Measurements from ENCODE around the gene NKAIN2.

The NKAIN2 gene

GRCh38 chr6:124795643-124796463, 992.2 kb downstream of the NKAIN2 start:
- Histone ChIP-seq H3K4me1 (no peaks in the 10 kb centered on the region), H3K27ac (no peak overlapping the region), H3K9me3 (no peaks in the 10 kb centered on the region), H3K27me3 (no peaks in the 10 kb centered on the region), H3K36me3 (no peaks in the 10 kb centered on the region), H3K4me3 (no peak overlapping the region)
- intact Hi-C loops (cut with DNase I; ENCODE audit: low total_unique reads): no loop called here
- no peak for DNase-seq
- TF ChIP-seq, protein P1, sequence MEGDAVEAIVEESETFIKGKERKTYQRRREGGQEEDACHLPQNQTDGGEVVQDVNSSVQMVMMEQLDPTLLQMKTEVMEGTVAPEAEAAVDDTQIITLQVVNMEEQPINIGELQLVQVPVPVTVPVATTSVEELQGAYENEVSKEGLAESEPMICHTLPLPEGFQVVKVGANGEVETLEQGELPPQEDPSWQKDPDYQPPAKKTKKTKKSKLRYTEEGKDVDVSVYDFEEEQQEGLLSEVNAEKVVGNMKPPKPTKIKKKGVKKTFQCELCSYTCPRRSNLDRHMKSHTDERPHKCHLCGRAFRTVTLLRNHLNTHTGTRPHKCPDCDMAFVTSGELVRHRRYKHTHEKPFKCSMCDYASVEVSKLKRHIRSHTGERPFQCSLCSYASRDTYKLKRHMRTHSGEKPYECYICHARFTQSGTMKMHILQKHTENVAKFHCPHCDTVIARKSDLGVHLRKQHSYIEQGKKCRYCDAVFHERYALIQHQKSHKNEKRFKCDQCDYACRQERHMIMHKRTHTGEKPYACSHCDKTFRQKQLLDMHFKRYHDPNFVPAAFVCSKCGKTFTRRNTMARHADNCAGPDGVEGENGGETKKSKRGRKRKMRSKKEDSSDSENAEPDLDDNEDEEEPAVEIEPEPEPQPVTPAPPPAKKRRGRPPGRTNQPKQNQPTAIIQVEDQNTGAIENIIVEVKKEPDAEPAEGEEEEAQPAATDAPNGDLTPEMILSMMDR (IDR thresholded peaks at IDR 0.05): peak; percentile 26 to 28

GRCh38 chr6:124796464-124796970, 992.9 kb downstream of the NKAIN2 start:
- Histone ChIP-seq H3K27ac (no peak overlapping the region), H3K36me3 (no peaks in the 10 kb centered on the region), H3K9me3 (no peaks in the 10 kb centered on the region), H3K4me1 (no peaks in the 10 kb centered on the region), H3K4me3 (no peak overlapping the region), H3K27me3 (no peaks in the 10 kb centered on the region)
- TF ChIP-seq, protein P1 (IDR thresholded peaks at IDR 0.05): no peak
- no peak for DNase-seq
- intact Hi-C loops (cut with DNase I; ENCODE audit: low total_unique reads): no loop called here

DNA sequence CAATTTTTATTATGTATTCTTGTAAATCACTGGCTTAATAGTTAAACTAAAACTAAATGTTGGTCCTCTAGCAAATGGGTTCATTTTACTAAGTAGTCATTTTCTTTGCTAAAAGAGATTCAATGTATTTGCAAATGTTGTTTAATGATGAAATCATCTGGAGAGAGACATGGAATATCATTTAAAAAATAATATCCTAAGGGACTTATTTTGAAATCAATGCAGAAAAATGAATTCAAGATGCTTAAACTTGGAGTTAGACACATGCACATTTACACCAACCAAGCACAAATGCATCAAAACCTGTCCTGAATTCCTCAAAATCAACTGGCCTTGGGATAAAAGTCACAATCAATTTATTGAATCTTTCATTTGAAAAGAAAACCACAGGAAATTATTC, 993.6 kb downstream of the NKAIN2 start:
- Histone ChIP-seq H3K4me1 (no peaks in the 10 kb centered on the region), H3K4me3 (no peak overlapping the region), H3K27ac (no peak overlapping the region), H3K9me3 (no peaks in the 10 kb centered on the region), H3K36me3 (no peaks in the 10 kb centered on the region), H3K27me3 (no peaks in the 10 kb centered on the region)
- DNase-seq: no peak
- intact Hi-C loops (cut with DNase I; ENCODE audit: low total_unique reads): no loop called here
- TF ChIP-seq, protein P1 (IDR thresholded peaks at IDR 0.05): no peak

GRCh38 chr6:124798942-124799496, 995.4 kb downstream of the NKAIN2 start:
- TF ChIP-seq, protein P1 (IDR thresholded peaks at IDR 0.05): no peak
- no peak for DNase-seq
- Histone ChIP-seq H3K9me3 (no peaks in the 10 kb centered on the region), H3K4me3 (no peak overlapping the region), H3K36me3 (no peaks in the 10 kb centered on the region), H3K4me1 (no peaks in the 10 kb centered on the region), H3K27ac (no peak overlapping the region), H3K27me3 (no peaks in the 10 kb centered on the region)
- intact Hi-C loops (cut with DNase I; ENCODE audit: low total_unique reads): no loop called here

GRCh38 chr6:124799638-124800037, 996.0 kb downstream of the NKAIN2 start:
- no peaks in the 10 kb centered on the region for H3K4me1 ChIP-seq
- no peak overlapping the region for H3K27ac ChIP-seq
- no peaks in the 10 kb centered on the region for H3K27me3 ChIP-seq
- intact Hi-C loops (cut with DNase I; ENCODE audit: low total_unique reads): no loop called here
- no peak overlapping the region for H3K4me3 ChIP-seq
- no peak for DNase-seq
- H3K36me3 ChIP-seq: no peaks in the 10 kb centered on the region
- H3K9me3 ChIP-seq: no peaks in the 10 kb centered on the region
- TF ChIP-seq, protein P1 (IDR thresholded peaks at IDR 0.05): no peak

Data from tibial artery (tissue), 4 donors.